Ectodermal cell (in vitro differentiated cells): ENCODE measurements around the gene A4GNT.

Experiments used
- H3K27ac ChIP-seq: 2 replicates; pipeline ENCODE4 v1.7.0; 2013; ENCODE audit warnings: mild to moderate bottlenecking, low read depth, low read length; ENCODE audit not compliant: insufficient read depth, poor library complexity, severe bottlenecking
- H3K27me3 ChIP-seq: 2 replicates; pipeline ENCODE4 v1.7.0; 2013; ENCODE audit warnings: mild to moderate bottlenecking, low read length; ENCODE audit not compliant: insufficient read depth, control insufficient read depth, poor library complexity, severe bottlenecking
- H3K36me3 ChIP-seq: one replicate; pipeline ENCODE4 v1.7.0; 2013; ENCODE audit warnings: low read length; ENCODE audit not compliant: control insufficient read depth, insufficient read depth
- H3K4me1 ChIP-seq: one replicate; pipeline ENCODE4 v1.7.0; 2013; ENCODE audit warnings: low read length; ENCODE audit not compliant: control insufficient read depth, insufficient read depth
- H3K4me3 ChIP-seq: 2 replicates; pipeline ENCODE4 v1.7.0; 2013; ENCODE audit warnings: low read depth, low read length, control low read depth; ENCODE audit not compliant: insufficient read depth
- H3K9me3 ChIP-seq: 2 replicates; pipeline ENCODE4 v1.7.0; 2013; ENCODE audit warnings: mild to moderate bottlenecking, low read length, moderate library complexity; ENCODE audit not compliant: control insufficient read depth
- WGBS, 2 experiments: methylation state at CpG; one replicate each; pipeline ENCODE4 v1.1.7; 2013; ENCODE audit warnings: missing lambda C conversion rate in 2 of 2; 5-methylcytosine and 5-hydroxymethylcytosine counted together

Gene A4GNT

DNA sequence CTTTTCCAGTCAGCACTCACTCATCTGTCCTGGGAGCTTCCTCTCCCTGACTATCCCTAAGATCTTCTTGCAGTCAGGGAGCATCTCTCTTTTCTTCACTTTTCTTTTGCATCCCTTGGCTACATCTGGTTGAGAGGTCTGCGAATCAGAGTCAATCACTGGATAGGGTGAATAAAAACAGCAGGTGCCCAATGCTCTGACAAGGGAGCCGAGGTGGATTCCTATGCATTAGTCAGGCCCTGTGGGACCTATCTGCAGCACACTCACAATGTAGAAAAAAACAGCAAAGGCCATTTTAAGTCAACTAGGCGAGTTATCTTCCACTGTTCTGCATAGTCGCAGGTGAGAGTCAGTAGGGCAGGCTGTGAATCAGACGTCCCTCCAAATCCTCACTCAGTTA is 52.3 kb downstream of the A4GNT start:
- H3K27ac ChIP-seq, result no peak overlapping the region
- no peaks in the 10 kb centered on the region for H3K4me1 ChIP-seq
- no peaks in the 10 kb centered on the region for H3K36me3 ChIP-seq
- H3K4me3 ChIP-seq, result no peak overlapping the region
- H3K27me3 ChIP-seq, result no peaks in the 10 kb centered on the region
- no peaks in the 10 kb centered on the region for H3K9me3 ChIP-seq
- 78 to 80% methylated on average over 5 of the region's 5 CpGs for WGBS, 2 experiments

DNA sequence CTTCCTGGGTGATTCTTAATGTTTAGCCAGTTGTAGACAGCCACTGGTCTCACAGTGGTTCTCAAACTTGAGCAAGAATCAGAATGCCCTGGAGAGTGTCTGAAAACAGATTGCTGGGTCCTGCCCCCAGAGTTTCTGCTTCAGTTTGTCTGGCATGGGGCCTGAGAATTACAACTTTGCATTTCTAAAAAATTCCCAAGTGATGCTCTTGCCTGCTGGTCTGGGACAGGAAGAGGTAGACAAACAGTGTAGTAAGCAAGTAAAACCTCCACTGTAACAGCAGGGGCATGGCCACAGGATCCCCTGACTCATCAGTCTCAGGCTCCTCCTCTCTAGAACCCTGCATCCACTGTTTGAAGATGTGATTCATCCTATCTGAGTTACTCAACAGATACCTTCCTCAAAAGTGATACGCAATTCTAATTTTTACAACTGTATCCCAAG is 53.3 kb downstream of the A4GNT start:
- H3K4me1 ChIP-seq, result no peaks in the 10 kb centered on the region
- H3K4me3 ChIP-seq, result no peak overlapping the region
- H3K27me3 ChIP-seq, result no peaks in the 10 kb centered on the region
- H3K9me3 ChIP-seq, result no peaks in the 10 kb centered on the region
- no peaks in the 10 kb centered on the region for H3K36me3 ChIP-seq
- WGBS, 2 experiments, result 7% methylated on average over 1 of the region's 1 CpG; no CpG with 5 or more reads in 1 of the 2 experiments
- H3K27ac ChIP-seq, result no peak overlapping the region

GRCh38 chr3:138078096-138078495 is 54.1 kb downstream of the A4GNT start:
- H3K4me3 ChIP-seq, result no peak overlapping the region
- H3K4me1 ChIP-seq, result no peaks in the 10 kb centered on the region
- WGBS, 2 experiments, result 92 to 93% methylated on average over 4 of the region's 4 CpGs
- H3K36me3 ChIP-seq, result no peaks in the 10 kb centered on the region
- H3K27me3 ChIP-seq, result no peaks in the 10 kb centered on the region
- H3K9me3 ChIP-seq, result no peaks in the 10 kb centered on the region
- no peak overlapping the region for H3K27ac ChIP-seq
